HepG2 (cell line): ENCODE data around the gene COPZ1. TPM values are rescaled to one million over a fixed set of nuclear protein-coding genes. Genes with fewer than 3 reads are reported as not detected.

Source experiments
- AGO1 ChIP-seq: fragments of 200-400 bp; formaldehyde crosslinking; IDR thresholded peaks from 2 replicates; pipeline ENCODE4 v1.6.1; 2017; ENCODE audit warnings: mild to moderate bottlenecking, low read depth, low read length, moderate library complexity; ENCODE audit not compliant: poor library complexity, severe bottlenecking
- ATAD3A ChIP-seq: sonication (generic); formaldehyde crosslinking; IDR thresholded peaks from 2 replicates; pipeline ENCODE4 v1.4.0; 2020; ENCODE audit warnings: missing genetic modification reagents
- ELF3 ChIP-seq: IDR thresholded peaks from 2 replicates; pipeline ENCODE4 v1.6.1; 2016; ENCODE audit warnings: missing genetic modification reagents, missing compliant biosample characterization
- HOXA5 ChIP-seq: sonication (generic); formaldehyde crosslinking; IDR thresholded peaks from 2 replicates; pipeline ENCODE4 v1.4.0; 2020; ENCODE audit warnings: missing genetic modification reagents
- IKZF4 ChIP-seq: sonication (generic); formaldehyde crosslinking; IDR thresholded peaks from 2 replicates; pipeline ENCODE4 v1.5.1; 2020; ENCODE audit warnings: borderline replicate concordance, mild to moderate bottlenecking, low read depth, missing genetic modification reagents; ENCODE audit errors: not compliant biosample characterization
- ISL2 ChIP-seq: sonication (generic); formaldehyde crosslinking; IDR thresholded peaks from 2 replicates; pipeline ENCODE4 v1.5.0; 2020; ENCODE audit warnings: missing genetic modification reagents
- JUN ChIP-seq: sonication (generic); formaldehyde crosslinking; IDR thresholded peaks from 2 replicates; pipeline ENCODE4 v1.4.0; 2020; ENCODE audit warnings: mild to moderate bottlenecking, missing genetic modification reagents
- KLF12 ChIP-seq: sonication (generic); formaldehyde crosslinking; IDR thresholded peaks from 2 replicates; pipeline ENCODE4 v1.4.0; 2020; ENCODE audit warnings: missing genetic modification reagents, borderline replicate concordance
- NFIC ChIP-seq: IDR thresholded peaks from 2 replicates; pipeline ENCODE4 v1.6.1; 2012; ENCODE audit warnings: mild to moderate bottlenecking, low read length, inconsistent platforms
- NR2F2 ChIP-seq: IDR thresholded peaks from 2 replicates; pipeline ENCODE4 v1.6.1; 2012; ENCODE audit warnings: low read depth, inconsistent platforms, borderline replicate concordance
- PBX2 ChIP-seq: IDR thresholded peaks from 2 replicates; pipeline ENCODE4 v1.6.1; 2016; ENCODE audit warnings: control low read depth
- PITX1 ChIP-seq: sonication (generic); formaldehyde crosslinking; IDR thresholded peaks from 2 replicates; pipeline ENCODE4 v1.5.1; 2020; ENCODE audit warnings: mild to moderate bottlenecking, missing genetic modification reagents
- RAD21 ChIP-seq: fragments of 450-650 bp; formaldehyde crosslinking; IDR thresholded peaks from 2 replicates; pipeline ENCODE4 v1.5.0; 2020; ENCODE audit warnings: mild to moderate bottlenecking
- SAFB2 ChIP-seq: sonication (generic); formaldehyde crosslinking; IDR thresholded peaks from 2 replicates; pipeline ENCODE4 v1.5.1; 2020; ENCODE audit warnings: missing genetic modification reagents, low read depth, mild to moderate bottlenecking, borderline replicate concordance
- SP5 ChIP-seq: IDR thresholded peaks from 2 replicates; pipeline ENCODE4 v1.6.1; 2016; ENCODE audit warnings: low read depth, borderline replicate concordance
- TARDBP ChIP-seq: sonication (generic); formaldehyde crosslinking; IDR thresholded peaks from 2 replicates; pipeline ENCODE4 v1.8.0; 2022; ENCODE audit warnings: mild to moderate bottlenecking, missing genetic modification reagents
- TBX2 ChIP-seq: sonication (generic); formaldehyde crosslinking; IDR thresholded peaks from 2 replicates; pipeline ENCODE4 v1.5.0; 2020; ENCODE audit warnings: missing genetic modification reagents, mild to moderate bottlenecking, borderline replicate concordance
- TCF12 ChIP-seq, 2 experiments: fragments of 450-650 bp in 1 of 2; sonication (generic) in 1 of 2; formaldehyde crosslinking in 1 of 2; IDR thresholded peaks; 2 replicates each; pipeline versions ENCODE4 v1.6.1 to v1.8.0; 2017 to 2022; ENCODE audit warnings: antibody characterized with exemption in 1 of 2, mild to moderate bottlenecking in 1 of 2, missing genetic modification reagents in 1 of 2, moderate library complexity in 1 of 2
- U2AF1 ChIP-seq: fragments of 200-400 bp; formaldehyde crosslinking; optimal IDR thresholded peaks from 2 replicates; pipeline ENCODE3; 2017; ENCODE audit warnings: mild to moderate bottlenecking, low read depth, low read length
- ZC3H13 ChIP-seq: sonication (generic); formaldehyde crosslinking; IDR thresholded peaks from 2 replicates; pipeline ENCODE4 v1.8.1; 2023; ENCODE audit warnings: mild to moderate bottlenecking, missing genetic modification reagents, moderate library complexity
- ZNF124 ChIP-seq: sonication (generic); formaldehyde crosslinking; IDR thresholded peaks from 2 replicates; pipeline ENCODE4 v1.4.0; 2020; ENCODE audit warnings: missing genetic modification reagents
- ZNF232 ChIP-seq: sonication (generic); formaldehyde crosslinking; IDR thresholded peaks from 2 replicates; pipeline ENCODE4 v1.4.0; 2020; ENCODE audit warnings: missing genetic modification reagents, borderline replicate concordance
- ZNF333 ChIP-seq: sonication (generic); formaldehyde crosslinking; IDR thresholded peaks from 2 replicates; pipeline ENCODE4 v1.4.0; 2020; ENCODE audit warnings: mild to moderate bottlenecking, missing genetic modification reagents, borderline replicate concordance
- ZNF33A ChIP-seq: sonication (generic); formaldehyde crosslinking; IDR thresholded peaks from 2 replicates; pipeline ENCODE4 v1.5.1; 2020; ENCODE audit warnings: missing genetic modification reagents, mild to moderate bottlenecking, moderate library complexity, borderline replicate concordance
- ZNF430 ChIP-seq: sonication (generic); formaldehyde crosslinking; IDR thresholded peaks from 2 replicates; pipeline ENCODE4 v1.9.0; 2021; ENCODE audit warnings: mild to moderate bottlenecking, missing genetic modification reagents
- ZNF556 ChIP-seq: sonication (generic); formaldehyde crosslinking; IDR thresholded peaks from 2 replicates; pipeline ENCODE4 v1.4.0; 2020; ENCODE audit warnings: mild to moderate bottlenecking, missing genetic modification reagents, borderline replicate concordance
- ZNF567 ChIP-seq: sonication (generic); formaldehyde crosslinking; IDR thresholded peaks from 2 replicates; pipeline ENCODE4 v1.8.1; 2023; ENCODE audit warnings: mild to moderate bottlenecking, missing genetic modification reagents, borderline replicate concordance
- ZNF607 ChIP-seq: sonication (generic); formaldehyde crosslinking; IDR thresholded peaks from 2 replicates; pipeline ENCODE4 v1.5.1; 2020; ENCODE audit warnings: missing genetic modification reagents, mild to moderate bottlenecking, borderline replicate concordance
- ZNF619 ChIP-seq: sonication (generic); formaldehyde crosslinking; IDR thresholded peaks from 2 replicates; pipeline ENCODE4 v1.4.0; 2020; ENCODE audit warnings: mild to moderate bottlenecking, missing genetic modification reagents
- ZNF652 ChIP-seq: IDR thresholded peaks from 2 replicates; pipeline ENCODE4 v1.6.1; 2016; ENCODE audit warnings: low read depth, borderline replicate concordance
- ZNF7 ChIP-seq: IDR thresholded peaks from 2 replicates; pipeline ENCODE4 v1.6.1; 2016; ENCODE audit warnings: missing biosample characterization, missing genetic modification reagents
- ZNF792 ChIP-seq: IDR thresholded peaks from 2 replicates; pipeline ENCODE4 v1.6.1; 2016
- polyA plus RNA-seq, 8 experiments: library from polyadenylated mRNA; depleted of rRNA in 3 of 8; stranded (reverse) in 7 of 8; unstranded in 1 of 8; fragments of >200 nt; fragmentation: Illumina TruSeq in 4 of 8; extraction: Trizol in 4 of 8; gene quantifications; 2 replicates each; pipeline versions ENCODE4 v1.2.1 to v1.2.3, GENCODE V29; 2011 to 2016; ENCODE audit warnings: low read depth in 4 of 8, missing spikeins in 1 of 8, mixed read lengths in 1 of 8; ENCODE audit not compliant: insufficient read depth in 1 of 8
- total RNA-seq, 5 experiments: library from RNA; depleted of rRNA; stranded (reverse); fragments of >200 nt; fragmentation: Illumina TruSeq; extraction: Trizol; gene quantifications; 2 replicates each; pipeline ENCODE4 v1.2.3, GENCODE V29; 2016; ENCODE audit warnings: low read depth in 1 of 5

COPZ1 gene
- total and polyA plus RNA-seq, 2 of the 13 experiments (the other 11 are each of a cell fraction or from before 2014, with no cell fraction given) = 125 to 184 TPM

- no peak for TF ChIP-seq NFIC
- no peak for TF ChIP-seq ZNF607 (CRISPR knock-in tag)
- no peak for TF ChIP-seq ATAD3A (CRISPR knock-in tag)
- TF ChIP-seq JUN (CRISPR knock-in tag) = no peak
- no peak for TF ChIP-seq TBX2 (CRISPR knock-in tag)
- no peak for TF ChIP-seq KLF12 (CRISPR knock-in tag)
- no peak for TF ChIP-seq SAFB2 (CRISPR knock-in tag)
- no peak for TF ChIP-seq PITX1 (CRISPR knock-in tag)
- TF ChIP-seq TCF12 (IDR thresholded peaks at IDR 0.05) = no peak
- no peak for TF ChIP-seq TCF12 (CRISPR knock-in tag; IDR thresholded peaks at IDR 0.05)
- no peak for TF ChIP-seq AGO1
- no peak for TF ChIP-seq ZNF567 (CRISPR knock-in tag)
- no peak for TF ChIP-seq ZNF556
- TF ChIP-seq ZNF652 (CRISPR knock-in tag) = no peak
- no peak for TF ChIP-seq ZNF232 (CRISPR knock-in tag)
- TF ChIP-seq RAD21 (CRISPR knock-in tag) = no peak
- TF ChIP-seq ZNF33A (CRISPR knock-in tag) = no peak
- no peak for TF ChIP-seq ZNF333 (CRISPR knock-in tag)
- TF ChIP-seq U2AF1 = no peak
- TF ChIP-seq ZNF124 (CRISPR knock-in tag) = no peak
- TF ChIP-seq ISL2 (CRISPR knock-in tag) = no peak
- no peak for TF ChIP-seq ZNF7 (CRISPR knock-in tag)
- no peak for TF ChIP-seq ZNF430
- TF ChIP-seq TARDBP (CRISPR knock-in tag) = no peak
- peak; percentile 60; the same call in 1 of the 2 replicates for TF ChIP-seq SP5
- no peak for TF ChIP-seq ZC3H13
- TF ChIP-seq PBX2 (CRISPR knock-in tag) = no peak
- TF ChIP-seq ZNF792 = no peak
- no peak for TF ChIP-seq IKZF4 (CRISPR knock-in tag)
- TF ChIP-seq ELF3 (CRISPR knock-in tag) = 0 out of 2 replicates have a peak, but pooled peaks have one; percentile 25
- TF ChIP-seq NR2F2 = no peak
- TF ChIP-seq HOXA5 (CRISPR knock-in tag) = no peak
- TF ChIP-seq ZNF619 (CRISPR knock-in tag) = no peak
Measured at GRCh38 chr12:54306925-54307741, 17.8 kb upstream of the COPZ1 start (continued).
